Neural cell (in vitro differentiated cells): ENCODE results near the gene CD27. TPM values are rescaled to one million over a fixed set of nuclear protein-coding genes. Genes with fewer than 3 reads are reported as not detected.
A peak's percentile ranks its signal among the peaks of the same experiment; 100 is the strongest.

Source experiments
- H2AFZ ChIP-seq: fragments of 200-600, 300-800 bp; sonication (generic), shearing (Covaris generic); 2 replicates; pipeline ENCODE4 v1.6.0; 2014; ENCODE audit warnings: low read depth, mild to moderate bottlenecking, antibody characterized with exemption, low read length, moderate library complexity
- H3F3A ChIP-seq: fragments of 200-600 bp; shearing (Covaris generic); 2 replicates; pipeline ENCODE4 v1.6.1; 2016; ENCODE audit warnings: mild to moderate bottlenecking, moderate library complexity, mixed read lengths, antibody characterized with exemption, low read length; ENCODE audit not compliant: insufficient read depth, poor library complexity, severe bottlenecking
- H3K27ac ChIP-seq: fragments of 200-600, 300-800 bp; sonication (generic), shearing (Covaris generic); 2 replicates; pipeline ENCODE4 v1.5.1; 2014; ENCODE audit warnings: mild to moderate bottlenecking, low read length, moderate library complexity
- H3K27me3 ChIP-seq: fragments of 300-800, 200-600 bp; sonication (generic), shearing (Covaris generic); 2 replicates; pipeline ENCODE4 v1.6.0; 2014; ENCODE audit warnings: mild to moderate bottlenecking, low read depth, low read length, moderate library complexity; ENCODE audit not compliant: insufficient read depth
- H3K36me3 ChIP-seq: fragments of 300-800, 200-600 bp; sonication (generic), shearing (Covaris generic); 2 replicates; pipeline ENCODE4 v1.5.1; 2014; ENCODE audit warnings: mild to moderate bottlenecking, antibody characterized with exemption, low read length, moderate library complexity; ENCODE audit not compliant: insufficient read depth
- H3K4me2 ChIP-seq: fragments of 300-800, 200-600 bp; sonication (generic), shearing (Covaris generic); 2 replicates; pipeline ENCODE4 v1.6.0; 2014; ENCODE audit warnings: mild to moderate bottlenecking, low read length
- H3K4me3 ChIP-seq: fragments of 300-800, 200-600 bp; sonication (generic), shearing (Covaris generic); 2 replicates; pipeline ENCODE4 v1.5.1; 2014; ENCODE audit warnings: mild to moderate bottlenecking, low read length, moderate library complexity
- H3K79me2 ChIP-seq: fragments of 200-600 bp; shearing (Covaris generic); replicated peaks from 2 replicates; pipeline ENCODE4 v1.6.0; 2014; ENCODE audit warnings: mild to moderate bottlenecking, low read length, moderate library complexity; ENCODE audit not compliant: insufficient read depth
- H3K9ac ChIP-seq: fragments of 300-800, 200-600 bp; sonication (generic), shearing (Covaris generic); 2 replicates; pipeline ENCODE4 v1.6.1; 2016; ENCODE audit warnings: mild to moderate bottlenecking, low read length, mixed read lengths
- H3K9me2 ChIP-seq: fragments of 200-600 bp; shearing (Covaris generic); 2 replicates; pipeline ENCODE4 v1.6.1; 2016; ENCODE audit warnings: mild to moderate bottlenecking, low read length, mixed read lengths; ENCODE audit not compliant: insufficient read depth
- H3K9me3 ChIP-seq: fragments of 200-600, 300-800 bp; sonication (generic), shearing (Covaris generic); 2 replicates; pipeline ENCODE4 v1.6.1; 2016; ENCODE audit warnings: mild to moderate bottlenecking, mixed run types, low read length, moderate library complexity, mixed read lengths
- H4K20me1 ChIP-seq: fragments of 200-600 bp; shearing (Covaris generic); 2 replicates; pipeline ENCODE4 v1.6.1; 2016; ENCODE audit warnings: mild to moderate bottlenecking, mixed run types; ENCODE audit not compliant: insufficient read depth
- EP300 ChIP-seq: fragments of 450-650 bp; conservative IDR thresholded peaks from 2 replicates; pipeline ENCODE4 v1.6.1; 2014; ENCODE audit warnings: antibody characterized with exemption, mild to moderate bottlenecking, moderate library complexity; ENCODE audit not compliant: poor library complexity, severe bottlenecking
- EZH2 ChIP-seq: fragments of 200-600, 300-800 bp; shearing (Covaris generic), sonication (generic); IDR thresholded peaks from 2 replicates; pipeline ENCODE4 v1.6.1; 2014; ENCODE audit warnings: antibody characterized with exemption, low read length, borderline replicate concordance, mild to moderate bottlenecking; ENCODE audit not compliant: insufficient read depth, poor library complexity, severe bottlenecking
- MXI1 ChIP-seq: fragments of 450-650 bp; conservative IDR thresholded peaks from 2 replicates; pipeline ENCODE4 v1.6.1; 2014; ENCODE audit warnings: antibody characterized with exemption, mild to moderate bottlenecking; ENCODE audit not compliant: poor library complexity, severe bottlenecking
- POLR2AphosphoS5 ChIP-seq: IDR thresholded peaks from 2 replicates; pipeline ENCODE4 v1.6.1; 2012
- RAD21 ChIP-seq: fragments of 450-650 bp; conservative IDR thresholded peaks from 2 replicates; pipeline ENCODE4 v1.6.1; 2014; ENCODE audit warnings: antibody characterized with exemption, mild to moderate bottlenecking, moderate library complexity
- TAF1 ChIP-seq: IDR thresholded peaks from 2 replicates; pipeline ENCODE4 v1.6.1; 2012; ENCODE audit warnings: low read depth
- polyA plus RNA-seq: library from polyadenylated mRNA; depleted of rRNA; stranded (reverse); fragments of >200 nt; gene quantifications from 2 replicates; pipeline ENCODE4 v1.2.3, GENCODE V29; 2014
- TF ChIP-seq, protein P1 (sequence below): fragments of 450-650 bp; IDR thresholded peaks from 2 replicates; pipeline ENCODE4 v1.5.1; 2014; ENCODE audit warnings: antibody characterized with exemption, mild to moderate bottlenecking, moderate library complexity; ENCODE audit not compliant: poor library complexity, severe bottlenecking
- TF ChIP-seq, protein P2 (sequence below): IDR thresholded peaks from 2 replicates; pipeline ENCODE4 v1.6.1; 2012; ENCODE audit warnings: borderline replicate concordance

CD27 gene
- polyA plus RNA-seq, 1 donor from 2014 or later: not detected

DNA sequence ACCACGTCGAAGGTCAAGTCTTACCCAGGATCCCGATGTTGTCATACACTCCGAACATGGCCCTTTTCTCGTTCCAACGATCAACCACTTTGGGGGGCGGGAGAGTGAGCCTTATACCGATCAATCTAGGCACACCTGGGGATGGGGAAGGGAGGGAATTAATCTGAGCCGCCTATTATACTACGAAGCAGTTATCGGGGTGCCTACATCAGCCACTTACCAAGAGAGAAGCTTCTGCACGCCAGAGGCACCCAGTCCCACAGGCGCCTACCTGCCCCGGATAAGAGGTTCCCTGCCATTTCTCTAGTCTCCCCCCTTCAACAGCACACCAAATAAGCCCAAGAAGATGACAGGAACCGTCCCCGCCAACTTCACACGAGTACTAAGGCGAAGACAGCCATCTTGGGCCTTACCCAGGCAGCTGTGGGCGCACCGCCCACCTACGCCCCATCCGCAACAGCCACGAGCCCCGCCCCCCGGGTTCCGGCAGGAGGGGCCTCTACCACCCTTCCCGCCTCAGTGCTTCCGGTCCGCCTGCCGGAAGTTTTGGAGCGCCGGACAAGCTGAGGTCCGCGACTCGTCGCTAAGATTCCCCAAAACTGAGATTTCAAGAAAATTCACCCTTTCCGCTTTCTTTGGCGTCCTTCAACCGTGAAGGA, 48.2 kb downstream of the CD27 start, which contains the start of gene MRPL51:
Gene MRPL51 (minus strand): TSS at position 425 of the 659 bp plus-strand sequence. CDS start 126 bp downstream, at position 299.
- Histone ChIP-seq H3K27me3 (no peaks in the 10 kb centered on the region), H3K79me2 (peaks cover 32% of the 10 kb centered on the region), H3K9ac (peak within 1 kb of the TSS; percentile 69), H2AFZ (peak within 1 kb of the TSS; percentile 43), H3K27ac (peak within 1 kb of the TSS; percentile 84), H3K36me3 (no peaks in the 10 kb centered on the region), H3K4me2 (peak within 1 kb of the TSS; percentile 89), H3F3A (no peaks in the 10 kb centered on the region), H3K4me3 (peak within 1 kb of the TSS; percentile 93), H3K9me2 (no peaks in the 10 kb centered on the region), H3K9me3 (no peaks in the 10 kb centered on the region), H4K20me1 (no peaks in the 10 kb centered on the region)
- TF ChIP-seq EZH2 (no peak), RAD21 (no peak), POLR2AphosphoS5 (peak; percentile 94), MXI1 (peak; percentile 76), TAF1 (peak; percentile 79)
- TF ChIP-seq, protein P1, sequence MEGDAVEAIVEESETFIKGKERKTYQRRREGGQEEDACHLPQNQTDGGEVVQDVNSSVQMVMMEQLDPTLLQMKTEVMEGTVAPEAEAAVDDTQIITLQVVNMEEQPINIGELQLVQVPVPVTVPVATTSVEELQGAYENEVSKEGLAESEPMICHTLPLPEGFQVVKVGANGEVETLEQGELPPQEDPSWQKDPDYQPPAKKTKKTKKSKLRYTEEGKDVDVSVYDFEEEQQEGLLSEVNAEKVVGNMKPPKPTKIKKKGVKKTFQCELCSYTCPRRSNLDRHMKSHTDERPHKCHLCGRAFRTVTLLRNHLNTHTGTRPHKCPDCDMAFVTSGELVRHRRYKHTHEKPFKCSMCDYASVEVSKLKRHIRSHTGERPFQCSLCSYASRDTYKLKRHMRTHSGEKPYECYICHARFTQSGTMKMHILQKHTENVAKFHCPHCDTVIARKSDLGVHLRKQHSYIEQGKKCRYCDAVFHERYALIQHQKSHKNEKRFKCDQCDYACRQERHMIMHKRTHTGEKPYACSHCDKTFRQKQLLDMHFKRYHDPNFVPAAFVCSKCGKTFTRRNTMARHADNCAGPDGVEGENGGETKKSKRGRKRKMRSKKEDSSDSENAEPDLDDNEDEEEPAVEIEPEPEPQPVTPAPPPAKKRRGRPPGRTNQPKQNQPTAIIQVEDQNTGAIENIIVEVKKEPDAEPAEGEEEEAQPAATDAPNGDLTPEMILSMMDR: no peak
- TF ChIP-seq, protein P2, sequence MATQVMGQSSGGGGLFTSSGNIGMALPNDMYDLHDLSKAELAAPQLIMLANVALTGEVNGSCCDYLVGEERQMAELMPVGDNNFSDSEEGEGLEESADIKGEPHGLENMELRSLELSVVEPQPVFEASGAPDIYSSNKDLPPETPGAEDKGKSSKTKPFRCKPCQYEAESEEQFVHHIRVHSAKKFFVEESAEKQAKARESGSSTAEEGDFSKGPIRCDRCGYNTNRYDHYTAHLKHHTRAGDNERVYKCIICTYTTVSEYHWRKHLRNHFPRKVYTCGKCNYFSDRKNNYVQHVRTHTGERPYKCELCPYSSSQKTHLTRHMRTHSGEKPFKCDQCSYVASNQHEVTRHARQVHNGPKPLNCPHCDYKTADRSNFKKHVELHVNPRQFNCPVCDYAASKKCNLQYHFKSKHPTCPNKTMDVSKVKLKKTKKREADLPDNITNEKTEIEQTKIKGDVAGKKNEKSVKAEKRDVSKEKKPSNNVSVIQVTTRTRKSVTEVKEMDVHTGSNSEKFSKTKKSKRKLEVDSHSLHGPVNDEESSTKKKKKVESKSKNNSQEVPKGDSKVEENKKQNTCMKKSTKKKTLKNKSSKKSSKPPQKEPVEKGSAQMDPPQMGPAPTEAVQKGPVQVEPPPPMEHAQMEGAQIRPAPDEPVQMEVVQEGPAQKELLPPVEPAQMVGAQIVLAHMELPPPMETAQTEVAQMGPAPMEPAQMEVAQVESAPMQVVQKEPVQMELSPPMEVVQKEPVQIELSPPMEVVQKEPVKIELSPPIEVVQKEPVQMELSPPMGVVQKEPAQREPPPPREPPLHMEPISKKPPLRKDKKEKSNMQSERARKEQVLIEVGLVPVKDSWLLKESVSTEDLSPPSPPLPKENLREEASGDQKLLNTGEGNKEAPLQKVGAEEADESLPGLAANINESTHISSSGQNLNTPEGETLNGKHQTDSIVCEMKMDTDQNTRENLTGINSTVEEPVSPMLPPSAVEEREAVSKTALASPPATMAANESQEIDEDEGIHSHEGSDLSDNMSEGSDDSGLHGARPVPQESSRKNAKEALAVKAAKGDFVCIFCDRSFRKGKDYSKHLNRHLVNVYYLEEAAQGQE: peak; percentile 90

DNA sequence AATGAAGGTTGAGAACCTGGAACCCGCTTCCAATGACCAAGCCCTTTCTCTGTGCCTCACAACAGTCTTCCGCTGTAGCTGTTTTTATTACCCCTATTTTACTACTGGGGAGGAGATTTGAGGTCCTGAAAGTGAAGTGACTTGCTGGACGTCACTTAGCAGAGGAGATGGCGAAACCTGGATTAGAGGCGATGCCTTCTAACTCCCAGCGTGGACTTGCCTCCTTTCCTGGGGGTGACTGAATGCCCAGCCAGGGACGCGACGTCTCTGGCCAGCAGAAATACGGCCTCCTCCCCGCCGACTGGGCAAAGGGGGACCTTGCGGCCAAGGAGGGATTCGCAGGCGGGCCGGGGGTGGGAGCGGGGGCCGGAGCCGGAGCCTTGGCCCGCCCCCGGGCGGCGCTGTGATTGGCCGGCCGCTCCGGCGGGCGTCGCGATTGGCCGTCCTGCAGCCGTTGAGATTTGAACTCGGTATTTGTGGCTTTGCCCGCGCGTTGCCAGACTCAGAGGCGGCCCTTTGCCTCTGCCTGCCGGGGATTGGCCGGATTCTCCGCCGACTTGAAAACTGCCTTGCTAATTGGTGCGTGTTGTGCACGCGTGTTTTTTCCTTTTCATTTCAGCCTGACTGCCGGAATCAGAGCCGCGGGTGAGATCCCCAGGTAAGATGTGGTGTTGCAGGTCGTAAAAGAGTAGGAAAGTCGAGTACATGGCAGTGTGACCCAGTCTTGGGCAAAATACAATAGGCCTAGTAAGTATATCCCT, 48.9 kb downstream of the CD27 start, which contains the start of gene NCAPD2:
Gene NCAPD2 (plus strand): TSS at position 606 of the 761 bp plus-strand sequence. CDS start 997 bp downstream, outside the sequence.
- no peaks in the 10 kb centered on the region for H3K9me2 ChIP-seq
- H3K4me3 ChIP-seq: peak within 1 kb of the TSS; percentile 93
- peak within 1 kb of the TSS; percentile 89 for H3K4me2 ChIP-seq
- peak within 1 kb of the TSS; percentile 43 for H2AFZ ChIP-seq
- no peaks in the 10 kb centered on the region for H4K20me1 ChIP-seq
- H3K9ac ChIP-seq: peak within 1 kb of the TSS; percentile 69
- peaks cover 32% of the 10 kb centered on the region for H3K79me2 ChIP-seq
- H3K27me3 ChIP-seq: no peaks in the 10 kb centered on the region
- H3K36me3 ChIP-seq: no peaks in the 10 kb centered on the region
- TF ChIP-seq, protein P1: peak; percentile 40
- TF ChIP-seq EP300 (peak; percentile 6), MXI1 (peak; percentile 98), EZH2 (no peak), POLR2AphosphoS5 (no peak)
- no peaks in the 10 kb centered on the region for H3F3A ChIP-seq
- no peaks in the 10 kb centered on the region for H3K9me3 ChIP-seq
- peak within 1 kb of the TSS; percentile 84 for H3K27ac ChIP-seq
